Progenitor cell of endocrine pancreas (in vitro differentiated cells): ENCODE measurements around the gene RADIL. TPM values are rescaled to one million over a fixed set of nuclear protein-coding genes. Genes with fewer than 3 reads are reported as not detected.
"Not testable (repeated sequence)": the region's sequence is repeated elsewhere in the genome, so short reads cannot be mapped to it uniquely, and the experiment has no call there.

ENCODE experiments used
- DNase-seq: peaks from one replicate; pipeline ENCODE4 v3.0.0; 2021; ENCODE audit warnings: low spot score; ENCODE audit not compliant: unreplicated experiment
- H3K27ac Mint-ChIP-seq: 2 replicates; pipeline ENCODE4 v1.8.0; 2021; ENCODE audit warnings: mild to moderate bottlenecking, moderate library complexity, mixed read lengths
- H3K27me3 Mint-ChIP-seq: 2 replicates; pipeline ENCODE4 v1.8.0; 2021; ENCODE audit warnings: mixed read lengths
- H3K36me3 Mint-ChIP-seq: 2 replicates; pipeline ENCODE4 v1.8.0; 2022; ENCODE audit warnings: mixed read lengths; ENCODE audit not compliant: insufficient read depth
- H3K4me1 Mint-ChIP-seq: 2 replicates; pipeline ENCODE4 v1.8.0; 2021; ENCODE audit warnings: low read depth, mixed read lengths
- H3K4me3 Mint-ChIP-seq: 2 replicates; pipeline ENCODE4 v1.8.0; 2021; ENCODE audit warnings: low read depth, mild to moderate bottlenecking, moderate library complexity, mixed read lengths
- H3K9me3 Mint-ChIP-seq: 2 replicates; pipeline ENCODE4 v1.8.0; 2021; ENCODE audit warnings: low read depth, mixed read lengths
- total RNA-seq: library from RNA; stranded (reverse); gene quantifications from 2 replicates; pipeline ENCODE4 v1.2.1, GENCODE V29; 2021
- TF ChIP-seq, protein P1 (sequence below): fragments of 200-600 bp; sonication (generic); IDR thresholded peaks from one replicate; pipeline ENCODE4 v1.5.0; 2021; ENCODE audit warnings: antibody characterized with exemption, mild to moderate bottlenecking; ENCODE audit not compliant: unreplicated experiment

RADIL gene
- total RNA-seq, 1 donor from 2014 or later, result 2.0 TPM

DNA sequence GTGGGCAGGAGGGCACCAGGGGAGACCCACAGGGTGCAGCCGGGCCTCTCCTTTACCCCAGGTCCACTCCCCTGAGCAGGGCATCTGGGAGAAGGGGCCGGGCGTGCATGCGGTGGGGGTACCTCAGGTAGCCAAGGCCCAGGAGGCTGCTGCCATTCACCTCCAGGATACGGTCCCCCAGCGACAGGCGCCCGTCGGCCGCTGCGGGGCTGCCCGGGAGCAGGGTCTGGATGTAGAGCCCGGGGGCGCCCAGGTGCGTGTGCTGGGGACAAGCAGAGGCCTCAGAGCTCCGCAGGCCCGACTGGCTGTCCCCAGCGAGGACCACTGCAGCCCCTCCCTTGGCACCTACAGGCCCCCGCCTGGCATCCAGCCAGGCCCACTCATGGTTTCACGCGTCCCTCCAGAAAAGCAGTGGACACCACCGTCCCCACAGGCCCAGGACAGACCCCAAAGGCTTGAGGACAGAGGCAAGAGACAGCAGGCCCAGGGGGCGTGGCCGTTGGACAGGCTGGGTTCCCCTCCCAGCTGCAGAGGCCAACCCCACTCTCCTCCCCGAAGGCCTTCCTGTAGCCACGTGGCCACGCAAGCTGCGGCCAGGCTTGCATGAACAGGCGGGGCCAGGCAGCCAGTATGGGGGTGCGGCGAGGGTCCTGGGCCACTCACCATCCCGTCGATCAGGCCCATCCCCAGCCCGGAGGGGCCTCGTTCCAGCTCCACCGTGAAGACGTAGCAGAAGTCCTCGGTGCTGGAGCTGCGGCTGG is 83.8 kb downstream of the RADIL start:
- no peak for DNase-seq
- no peaks in the 10 kb centered on the region for H3K27me3 Mint-ChIP-seq
- no peak overlapping the region for H3K4me3 Mint-ChIP-seq
- H3K4me1 Mint-ChIP-seq, result no peaks in the 10 kb centered on the region
- no peaks in the 10 kb centered on the region for H3K36me3 Mint-ChIP-seq
- H3K27ac Mint-ChIP-seq, result no peak overlapping the region
- TF ChIP-seq, protein P1, sequence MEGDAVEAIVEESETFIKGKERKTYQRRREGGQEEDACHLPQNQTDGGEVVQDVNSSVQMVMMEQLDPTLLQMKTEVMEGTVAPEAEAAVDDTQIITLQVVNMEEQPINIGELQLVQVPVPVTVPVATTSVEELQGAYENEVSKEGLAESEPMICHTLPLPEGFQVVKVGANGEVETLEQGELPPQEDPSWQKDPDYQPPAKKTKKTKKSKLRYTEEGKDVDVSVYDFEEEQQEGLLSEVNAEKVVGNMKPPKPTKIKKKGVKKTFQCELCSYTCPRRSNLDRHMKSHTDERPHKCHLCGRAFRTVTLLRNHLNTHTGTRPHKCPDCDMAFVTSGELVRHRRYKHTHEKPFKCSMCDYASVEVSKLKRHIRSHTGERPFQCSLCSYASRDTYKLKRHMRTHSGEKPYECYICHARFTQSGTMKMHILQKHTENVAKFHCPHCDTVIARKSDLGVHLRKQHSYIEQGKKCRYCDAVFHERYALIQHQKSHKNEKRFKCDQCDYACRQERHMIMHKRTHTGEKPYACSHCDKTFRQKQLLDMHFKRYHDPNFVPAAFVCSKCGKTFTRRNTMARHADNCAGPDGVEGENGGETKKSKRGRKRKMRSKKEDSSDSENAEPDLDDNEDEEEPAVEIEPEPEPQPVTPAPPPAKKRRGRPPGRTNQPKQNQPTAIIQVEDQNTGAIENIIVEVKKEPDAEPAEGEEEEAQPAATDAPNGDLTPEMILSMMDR, result no peak
- H3K9me3 Mint-ChIP-seq, result no peaks in the 10 kb centered on the region

DNA sequence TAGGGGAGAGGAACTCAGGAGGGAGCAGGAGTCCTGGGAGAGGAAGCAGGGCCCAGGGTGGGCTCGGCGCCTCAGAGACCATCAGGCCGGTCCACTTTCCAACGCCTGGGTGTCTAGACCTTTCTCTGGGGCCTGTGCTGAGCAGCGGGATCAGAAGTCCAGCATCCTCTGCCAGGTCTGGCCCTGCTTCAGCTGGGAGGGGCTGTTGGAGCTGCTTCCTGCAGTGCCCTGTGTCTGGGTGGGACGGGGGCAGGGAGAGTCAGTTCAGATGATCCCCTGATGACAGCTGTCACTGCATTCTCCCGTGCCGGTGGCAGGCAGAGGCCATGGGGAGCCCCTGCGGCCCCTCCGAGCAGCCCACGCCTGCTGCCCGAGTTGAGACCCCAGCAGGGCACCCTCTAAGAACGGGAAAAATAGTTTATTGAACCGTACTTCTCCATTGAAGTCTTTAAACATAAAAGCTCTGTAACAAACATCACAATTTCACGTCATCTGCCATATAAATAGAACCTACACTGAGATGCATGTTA is 84.7 kb downstream of the RADIL start:
- no peak for DNase-seq
- no peaks in the 10 kb centered on the region for H3K4me1 Mint-ChIP-seq
- H3K9me3 Mint-ChIP-seq, result no peaks in the 10 kb centered on the region
- TF ChIP-seq, protein P1, result no peak
- H3K27me3 Mint-ChIP-seq, result no peaks in the 10 kb centered on the region
- H3K4me3 Mint-ChIP-seq, result no peak overlapping the region
- H3K36me3 Mint-ChIP-seq, result peaks cover 7% of the 10 kb centered on the region
- no peak overlapping the region for H3K27ac Mint-ChIP-seq

- no peak overlapping the region for H3K27ac Mint-ChIP-seq
- no peaks in the 10 kb centered on the region for H3K4me1 Mint-ChIP-seq
- no peaks in the 10 kb centered on the region for H3K27me3 Mint-ChIP-seq
- no peaks in the 10 kb centered on the region for H3K9me3 Mint-ChIP-seq
- peaks cover 7% of the 10 kb centered on the region for H3K36me3 Mint-ChIP-seq
- DNase-seq, result peak; percentile 58
- TF ChIP-seq, protein P1, result peak; percentile 94
- no peak overlapping the region for H3K4me3 Mint-ChIP-seq
These were observed 85.4 kb downstream of the RADIL start for GRCh38 chr7:4797858-4798705.

DNA sequence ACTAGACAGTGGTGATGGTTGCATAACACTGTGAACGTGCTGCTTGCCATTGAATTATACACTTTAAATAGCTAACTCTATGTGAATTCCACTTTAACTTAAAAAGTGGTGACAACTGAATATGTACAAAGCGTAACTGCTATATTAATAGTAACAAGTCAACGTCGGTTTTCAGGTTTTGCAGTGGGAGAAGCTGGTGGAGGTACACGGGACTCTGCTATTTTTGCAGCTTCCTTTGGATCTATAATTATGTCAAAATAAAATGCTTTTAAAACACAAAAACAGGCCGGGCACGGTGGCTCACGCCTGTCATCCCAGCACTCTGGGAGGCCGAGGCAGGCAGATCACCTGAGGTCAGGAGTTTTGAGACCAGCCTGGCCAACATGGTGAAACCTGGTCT is 87.1 kb downstream of the RADIL start:
- Mint-ChIP-seq H3K4me3 (no peak overlapping the region), H3K9me3 (no peaks in the 10 kb centered on the region), H3K36me3 (peaks cover 10% of the 10 kb centered on the region), H3K27me3 (no peaks in the 10 kb centered on the region), H3K27ac (no peak overlapping the region), H3K4me1 (no peaks in the 10 kb centered on the region)
- DNase-seq, result no peak
- TF ChIP-seq, protein P1, result no peak

GRCh38 chr7:4794591-4795350 is 88.7 kb downstream of the RADIL start:
- no peak for DNase-seq
- Mint-ChIP-seq H3K27ac (no peak overlapping the region), H3K27me3 (no peaks in the 10 kb centered on the region), H3K36me3 (peaks cover 13% of the 10 kb centered on the region), H3K4me1 (no peaks in the 10 kb centered on the region), H3K4me3 (no peak overlapping the region), H3K9me3 (no peaks in the 10 kb centered on the region)
- TF ChIP-seq, protein P1, result no peak

DNA sequence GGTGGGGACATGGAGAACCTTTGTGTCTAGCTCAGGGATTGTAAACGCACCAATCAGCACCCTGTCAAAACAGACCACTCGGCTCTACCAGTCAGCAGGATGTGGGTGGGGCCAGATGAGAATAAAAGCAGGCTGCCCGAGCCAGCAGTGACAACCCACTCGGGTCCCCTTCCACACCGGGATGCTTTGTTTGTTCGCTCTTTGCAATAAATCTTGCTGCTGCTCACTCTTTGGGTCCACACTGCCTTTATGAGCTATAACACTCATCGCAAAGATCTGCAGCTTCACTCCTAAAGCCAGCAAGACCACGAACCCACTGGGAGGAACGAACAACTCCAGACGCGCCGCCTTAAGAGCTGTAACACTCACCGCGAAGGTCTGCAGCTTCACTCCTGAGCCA is 89.3 kb downstream of the RADIL start:
- H3K4me1 Mint-ChIP-seq, H3K27me3 Mint-ChIP-seq, H3K9me3 Mint-ChIP-seq, H3K27ac Mint-ChIP-seq, DNase-seq, H3K4me3 Mint-ChIP-seq: not testable (repeated sequence)
- peaks cover 13% of the 10 kb centered on the region for H3K36me3 Mint-ChIP-seq

DNA sequence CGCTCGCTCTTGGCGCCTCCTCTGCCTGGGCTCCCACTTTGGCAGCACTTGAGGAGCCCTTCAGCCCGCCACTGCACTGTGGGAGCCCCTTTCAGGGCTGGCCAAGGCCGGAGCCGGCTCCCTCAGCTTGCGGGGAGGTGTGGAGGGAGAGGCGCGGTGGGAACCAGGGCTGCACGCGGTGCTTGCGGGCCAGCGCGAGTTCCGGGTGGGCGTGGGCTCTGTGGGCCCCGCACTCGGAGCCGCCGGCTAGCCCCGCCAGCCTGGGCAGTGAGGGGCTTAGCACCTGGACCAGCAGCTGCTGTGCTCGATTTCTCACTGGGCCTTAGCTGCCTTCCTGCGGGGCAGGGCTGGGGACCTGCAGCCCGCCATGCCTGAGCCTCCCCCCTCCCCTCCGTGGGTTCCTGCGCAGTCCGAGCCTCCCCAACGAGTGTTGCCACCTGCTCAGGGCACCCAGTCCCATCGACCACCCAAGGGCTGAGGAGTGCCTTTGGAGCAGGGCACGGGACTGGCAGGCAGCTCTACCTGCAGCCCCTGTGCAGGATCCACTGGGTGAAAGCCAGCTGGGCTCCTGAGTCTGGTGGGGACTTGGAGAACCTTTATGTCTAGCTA is 90.0 kb downstream of the RADIL start:
- H3K9me3 Mint-ChIP-seq, DNase-seq, H3K4me1 Mint-ChIP-seq, H3K27me3 Mint-ChIP-seq, H3K27ac Mint-ChIP-seq, H3K4me3 Mint-ChIP-seq: not testable (repeated sequence)
- peaks cover 13% of the 10 kb centered on the region for H3K36me3 Mint-ChIP-seq
